ENCODE data around the gene RAX2. TPM values are rescaled to one million over a fixed set of nuclear protein-coding genes. Genes with fewer than 3 reads are reported as not detected.

Gene RAX2
- total and polyA plus RNA-seq, 2 of the 8 experiments (the other 6 are each of a cell fraction or from before 2014, with no cell fraction given): 0.08 TPM; not detected in 1

- TF ChIP-seq CHD7 (IDR thresholded peaks at IDR 0.05; ENCODE audit: insufficient replicate concordance, low read length): no peak
- no peak for TF ChIP-seq CEBPB (IDR thresholded peaks at IDR 0.05; ENCODE audit: low read depth, low read length)
- no peak for TF ChIP-seq TBP (IDR thresholded peaks at IDR 0.05; ENCODE audit: low read depth, low read length)
- no peak for TF ChIP-seq EZH2 (IDR thresholded peaks at IDR 0.05; ENCODE audit: low read depth, low read length, severe bottlenecking)
- no peak for TF ChIP-seq KDM4A (IDR thresholded peaks at IDR 0.05; ENCODE audit: low read depth, low read length, severe bottlenecking)
- no peak for TF ChIP-seq RAD21 (IDR thresholded peaks at IDR 0.05 in 1 of 2, conservative IDR thresholded peaks at IDR 0.05 in 1 of 2; ENCODE audit: low read depth in 2 of 2, low read length in 2 of 2)
- no peak for TF ChIP-seq HDAC6 (IDR thresholded peaks at IDR 0.05; ENCODE audit: low read depth, low read length)
- no peak for TF ChIP-seq MAFK (IDR thresholded peaks at IDR 0.05; ENCODE audit: low read depth, low read length)
- TF ChIP-seq ATF2 (IDR thresholded peaks at IDR 0.05; ENCODE audit: low read length): no peak
- TF ChIP-seq SP2 (IDR thresholded peaks at IDR 0.05; ENCODE audit: low read length): no peak
Observed at GRCh38 chr19:3814648-3815047, 42.6 kb upstream of the RAX2 start (continued).
